ENCODE data around the gene PARP16. TPM values are rescaled to one million over a fixed set of nuclear protein-coding genes. Genes with fewer than 3 reads are reported as not detected.

The PARP16 gene
- total and polyA plus RNA-seq, 2 donors (not counting 1 experiment from before 2014, with no cell fraction given) = 3.6 to 4.9 TPM

DNA sequence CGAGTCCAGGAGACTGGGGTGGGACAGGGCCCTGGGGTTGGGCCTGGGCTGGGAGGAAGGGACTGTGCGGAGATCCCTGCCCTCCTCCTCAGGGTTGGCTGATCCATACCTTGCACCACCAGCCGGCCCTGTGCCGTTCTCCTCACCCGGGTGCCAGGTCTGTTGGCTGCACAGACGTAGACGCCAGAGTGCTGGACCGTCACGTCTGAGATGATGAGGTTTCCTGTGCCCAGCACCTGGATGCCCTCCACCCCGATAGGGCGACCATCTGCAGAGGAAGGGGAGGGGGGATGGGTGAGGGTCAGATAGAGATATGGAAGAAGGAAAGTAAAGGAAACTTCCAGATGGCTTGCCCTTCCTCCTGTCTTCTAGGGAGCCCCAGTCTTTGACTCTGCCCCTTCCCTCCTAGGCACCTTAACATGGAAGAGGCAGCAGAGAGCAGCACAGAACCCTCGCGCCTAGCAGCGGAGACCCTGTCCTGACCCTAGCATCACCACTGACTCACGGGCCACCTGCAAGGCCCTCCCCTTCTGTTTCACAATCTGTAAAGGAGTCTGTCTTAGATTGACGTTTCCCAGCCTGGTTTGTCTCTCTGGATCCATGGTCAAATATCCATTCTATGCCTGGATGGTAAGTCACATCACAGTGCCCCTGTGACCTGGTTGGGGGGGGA is 46.6 kb upstream of the PARP16 start:
- Histone ChIP-seq H3K79me2 (ENCODE audit: control insufficient read depth, insufficient read depth, low read length) (no peaks in the 10 kb centered on the region), H3K9ac (ENCODE audit: insufficient read depth, low read length) (no peak overlapping the region), H3K9me3 (ENCODE audit: control insufficient read depth, insufficient read depth, low read depth, low read length) (no peaks in the 10 kb centered on the region), H3K4me2 (ENCODE audit: extremely low read depth, insufficient read depth, low read length) (no peak overlapping the region), H3K4me3 (replicated peaks in 1 of 4; ENCODE audit: control extremely low read depth in 1 of 4, insufficient read depth in 1 of 4, low read depth in 3 of 4, low read length in 4 of 4) (no peak overlapping the region), H2AFZ (ENCODE audit: low read length) (no peak overlapping the region), H4K20me1 (ENCODE audit: control insufficient read depth, extremely low read depth, insufficient read depth, low read length) (no peaks in the 10 kb centered on the region), H3K4me1 (ENCODE audit: control insufficient read depth, extremely low read depth, insufficient read depth, low read length) (no peaks in the 10 kb centered on the region), H3K36me3 (ENCODE audit: control insufficient read depth, insufficient read depth, low read length) (no peaks in the 10 kb centered on the region), H3K27me3 (ENCODE audit: control insufficient read depth, insufficient read depth, low read length) (peaks cover 7% of the 10 kb centered on the region), H3K27ac (ENCODE audit: insufficient read depth, low read length) (no peak overlapping the region)
- TF ChIP-seq CTCF (conservative IDR thresholded peaks at IDR 0.05 in 1 of 2, IDR thresholded peaks at IDR 0.05 in 1 of 2; ENCODE audit: low read depth in 1 of 2, low read length in 2 of 2) (no peak), EZH2 (IDR thresholded peaks at IDR 0.05; ENCODE audit: low read length, missing control alignments) (no peak)
- no peak for DNase-seq (ENCODE audit: low read depth in 2 of 2)

DNA sequence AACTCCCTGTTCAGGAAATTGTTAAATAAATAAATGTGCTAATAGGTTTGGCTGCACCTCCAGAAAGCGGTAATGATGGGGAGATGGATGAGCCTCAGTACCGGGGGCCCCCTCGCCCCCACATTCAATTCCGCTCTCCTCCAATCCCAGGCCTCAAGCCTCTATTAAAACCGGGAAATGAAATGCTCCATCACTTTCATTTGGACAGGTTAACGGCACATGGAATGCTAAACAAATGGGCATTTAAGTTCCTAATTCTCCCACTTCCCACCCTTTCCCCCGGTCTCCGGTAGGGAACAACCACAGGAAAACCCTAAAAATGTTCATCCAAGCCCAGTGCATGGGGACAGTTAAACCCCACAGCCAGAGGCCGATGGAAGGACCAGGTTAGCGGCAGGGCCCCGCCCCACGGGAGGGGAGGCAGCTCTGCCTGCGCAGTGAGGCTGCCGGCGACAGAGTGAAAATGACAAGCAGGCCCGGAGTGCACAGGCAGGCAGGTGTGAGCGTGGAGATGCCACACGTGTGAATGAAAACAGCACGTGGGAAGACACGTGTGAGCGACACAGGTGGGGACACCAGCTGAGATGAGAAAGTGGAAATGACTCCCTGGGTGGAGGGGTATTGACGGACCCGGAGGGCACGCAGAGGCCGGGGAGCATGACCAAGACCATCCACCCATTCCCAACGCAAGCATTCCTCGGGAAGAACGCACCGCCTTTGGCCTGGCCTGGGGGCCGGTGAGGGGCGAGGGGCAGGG is 45.9 kb upstream of the PARP16 start:
- H3K9ac ChIP-seq (ENCODE audit: insufficient read depth, low read length) = no peak overlapping the region
- no peak for DNase-seq (ENCODE audit: low read depth in 2 of 2)
- no peak overlapping the region for H3K27ac ChIP-seq (ENCODE audit: insufficient read depth, low read length)
- no peak overlapping the region for H2AFZ ChIP-seq (ENCODE audit: low read length)
- no peak overlapping the region for H3K4me2 ChIP-seq (ENCODE audit: extremely low read depth, insufficient read depth, low read length)
- no peak overlapping the region for H3K4me3 ChIP-seq (replicated peaks in 1 of 4; ENCODE audit: control extremely low read depth in 1 of 4, insufficient read depth in 1 of 4, low read depth in 3 of 4, low read length in 4 of 4)
- H3K27me3 ChIP-seq (ENCODE audit: control insufficient read depth, insufficient read depth, low read length) = peaks cover 5% of the 10 kb centered on the region
- H3K79me2 ChIP-seq (ENCODE audit: control insufficient read depth, insufficient read depth, low read length) = no peaks in the 10 kb centered on the region
- TF ChIP-seq CTCF (conservative IDR thresholded peaks at IDR 0.05 in 1 of 2, IDR thresholded peaks at IDR 0.05 in 1 of 2; ENCODE audit: low read depth in 1 of 2, low read length in 2 of 2) = no peak
- TF ChIP-seq EZH2 (IDR thresholded peaks at IDR 0.05; ENCODE audit: low read length, missing control alignments) = no peak
- H3K36me3 ChIP-seq (ENCODE audit: control insufficient read depth, insufficient read depth, low read length) = no peaks in the 10 kb centered on the region
- no peaks in the 10 kb centered on the region for H4K20me1 ChIP-seq (ENCODE audit: control insufficient read depth, extremely low read depth, insufficient read depth, low read length)
- no peaks in the 10 kb centered on the region for H3K9me3 ChIP-seq (ENCODE audit: control insufficient read depth, insufficient read depth, low read depth, low read length)
- no peaks in the 10 kb centered on the region for H3K4me1 ChIP-seq (ENCODE audit: control insufficient read depth, extremely low read depth, insufficient read depth, low read length)

- Histone ChIP-seq H3K27ac (ENCODE audit: insufficient read depth, low read length) (no peak overlapping the region), H3K4me3 (replicated peaks in 1 of 4; ENCODE audit: control extremely low read depth in 1 of 4, insufficient read depth in 1 of 4, low read depth in 3 of 4, low read length in 4 of 4) (no peak overlapping the region), H3K27me3 (ENCODE audit: control insufficient read depth, insufficient read depth, low read length) (peaks cover 4% of the 10 kb centered on the region), H2AFZ (ENCODE audit: low read length) (no peak overlapping the region), H3K9me3 (ENCODE audit: control insufficient read depth, insufficient read depth, low read depth, low read length) (no peaks in the 10 kb centered on the region), H3K9ac (ENCODE audit: insufficient read depth, low read length) (no peak overlapping the region), H3K4me1 (ENCODE audit: control insufficient read depth, extremely low read depth, insufficient read depth, low read length) (no peaks in the 10 kb centered on the region), H3K36me3 (ENCODE audit: control insufficient read depth, insufficient read depth, low read length) (no peaks in the 10 kb centered on the region), H3K4me2 (ENCODE audit: extremely low read depth, insufficient read depth, low read length) (no peak overlapping the region), H4K20me1 (ENCODE audit: control insufficient read depth, extremely low read depth, insufficient read depth, low read length) (no peaks in the 10 kb centered on the region), H3K79me2 (ENCODE audit: control insufficient read depth, insufficient read depth, low read length) (no peaks in the 10 kb centered on the region)
- no peak for TF ChIP-seq CTCF (conservative IDR thresholded peaks at IDR 0.05 in 1 of 2, IDR thresholded peaks at IDR 0.05 in 1 of 2; ENCODE audit: low read depth in 1 of 2, low read length in 2 of 2)
- DNase-seq (ENCODE audit: low read depth in 2 of 2) = no peak
These were observed 45.1 kb upstream of the PARP16 start for GRCh38 chr15:65331811-65332210.

Measured in fibroblast of lung (primary cell).